DND-41 (cell line): Measurements from ENCODE around the gene RBM5.

ENCODE experiments used
- CTCF ChIP-seq: IDR thresholded peaks from 2 replicates; pipeline ENCODE4 v1.5.1; 2012; ENCODE audit warnings: borderline replicate concordance, low read length, moderate library complexity, mild to moderate bottlenecking; ENCODE audit not compliant: poor library complexity, severe bottlenecking; ENCODE audit errors: extremely low read depth
- EZH2 ChIP-seq: IDR thresholded peaks from 3 replicates; pipeline ENCODE4 v1.6.1; 2012; ENCODE audit warnings: borderline replicate concordance, low read depth, mild to moderate bottlenecking, moderate library complexity, low read length, inconsistent platforms; ENCODE audit not compliant: severe bottlenecking

- TF ChIP-seq CTCF (no peak), EZH2 (no peak)
Observed at GRCh38 chr3:50068134-50068533, 20.6 kb upstream of the RBM5 start.
